ENCODE results near the gene TRAF1. TPM values are rescaled to one million over a fixed set of nuclear protein-coding genes. Genes with fewer than 3 reads are reported as not detected.
A peak's percentile ranks its signal among the peaks of the same experiment; 100 is the strongest.

The TRAF1 gene
- total RNA-seq, 4 donors from 2014 or later = 2.2 to 7.2 (median 4.3) TPM

GRCh38 chr9:120918931-120919842, 7.4 kb downstream of the TRAF1 start:
- no peak overlapping the region for H3K4me3 ChIP-seq
- H3K36me3 ChIP-seq = no peaks in the 10 kb centered on the region
- H3K27me3 ChIP-seq = no peaks in the 10 kb centered on the region
- peak overlapping the region; percentile 63 to 75 (median 69) for H3K27ac ChIP-seq
- TF ChIP-seq POLR2A (IDR thresholded peaks at IDR 0.05) (no peak), POLR2AphosphoS5 (IDR thresholded peaks at IDR 0.05) (no peak), EP300 (IDR thresholded peaks at IDR 0.05; ENCODE audit: low read depth) (no peak)
- TF ChIP-seq, protein P1, sequence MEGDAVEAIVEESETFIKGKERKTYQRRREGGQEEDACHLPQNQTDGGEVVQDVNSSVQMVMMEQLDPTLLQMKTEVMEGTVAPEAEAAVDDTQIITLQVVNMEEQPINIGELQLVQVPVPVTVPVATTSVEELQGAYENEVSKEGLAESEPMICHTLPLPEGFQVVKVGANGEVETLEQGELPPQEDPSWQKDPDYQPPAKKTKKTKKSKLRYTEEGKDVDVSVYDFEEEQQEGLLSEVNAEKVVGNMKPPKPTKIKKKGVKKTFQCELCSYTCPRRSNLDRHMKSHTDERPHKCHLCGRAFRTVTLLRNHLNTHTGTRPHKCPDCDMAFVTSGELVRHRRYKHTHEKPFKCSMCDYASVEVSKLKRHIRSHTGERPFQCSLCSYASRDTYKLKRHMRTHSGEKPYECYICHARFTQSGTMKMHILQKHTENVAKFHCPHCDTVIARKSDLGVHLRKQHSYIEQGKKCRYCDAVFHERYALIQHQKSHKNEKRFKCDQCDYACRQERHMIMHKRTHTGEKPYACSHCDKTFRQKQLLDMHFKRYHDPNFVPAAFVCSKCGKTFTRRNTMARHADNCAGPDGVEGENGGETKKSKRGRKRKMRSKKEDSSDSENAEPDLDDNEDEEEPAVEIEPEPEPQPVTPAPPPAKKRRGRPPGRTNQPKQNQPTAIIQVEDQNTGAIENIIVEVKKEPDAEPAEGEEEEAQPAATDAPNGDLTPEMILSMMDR (IDR thresholded peaks at IDR 0.05) = no peak
- DNase-seq = no peak
- in situ Hi-C loops (cut with MboI; ENCODE audit: low pct_ligation_motif_present in 1 of 4, low pct_unique_long_range_greater_than_20kb in 1 of 4, low sequenced_read_pairs in 3 of 4) (no loop called here), intact Hi-C loops (cut with DNase I; ENCODE audit: low total_unique reads) (no loop called here)
- H3K4me1 ChIP-seq = peaks cover 6 to 25% (median 10%) of the 10 kb centered on the region in 4 donors
- 50 to 80% methylated on average over 2 to 19 of the region's 20 CpGs for WGBS, 2 donors (ENCODE audit: low coverage in 1 of 2)
- no peaks in the 10 kb centered on the region for H3K9me3 ChIP-seq

GRCh38 chr9:120917929-120918762, 8.4 kb downstream of the TRAF1 start:
- peak overlapping the region; percentile 63 to 75 (median 69) for H3K27ac ChIP-seq
- WGBS, 2 donors (ENCODE audit: low coverage in 1 of 2) = 88 to 100% methylated on average over 3 to 4 of the region's 4 CpGs

DNA sequence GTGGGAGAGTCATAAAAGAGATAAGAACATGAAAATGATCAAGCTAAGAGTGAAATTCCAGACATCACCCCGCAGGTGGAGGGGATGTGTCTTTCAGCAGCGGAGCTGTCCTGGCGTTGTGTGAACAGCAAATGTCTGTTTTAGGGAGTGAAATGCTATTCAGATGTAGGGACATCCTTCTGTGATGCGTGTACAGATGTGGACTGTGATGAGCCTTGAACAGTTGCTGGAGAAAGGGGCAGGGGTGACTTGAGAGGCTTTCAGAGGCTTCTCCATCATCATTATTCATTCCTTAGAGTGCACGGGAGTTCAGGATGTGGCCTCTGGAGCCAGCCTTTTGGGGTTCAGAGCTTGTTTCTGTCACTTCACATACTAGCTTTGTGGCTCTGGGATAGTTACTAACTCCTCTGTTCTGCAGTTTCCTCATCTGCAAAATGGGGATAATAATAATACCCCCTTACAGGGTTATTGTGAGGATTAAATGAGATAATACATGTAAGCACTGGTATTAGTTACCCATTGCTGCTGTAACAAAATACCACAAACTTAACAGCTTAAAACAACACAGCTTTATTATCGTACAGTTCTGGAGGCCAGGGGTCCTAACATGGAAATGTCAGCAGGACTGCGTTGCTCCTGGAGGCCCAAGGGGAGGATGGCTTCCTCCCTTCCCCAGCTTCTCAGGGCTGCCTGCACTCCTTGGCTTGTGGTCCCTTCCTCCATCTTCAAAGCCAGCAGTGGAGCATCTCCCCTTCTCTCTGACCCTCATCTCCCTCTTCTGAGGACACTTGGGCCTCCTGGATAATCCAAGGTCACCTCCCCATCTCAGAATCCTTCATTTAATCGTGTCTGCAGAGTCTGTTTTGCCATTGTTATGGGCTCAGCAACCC, 9.4 kb downstream of the TRAF1 start:
- Histone ChIP-seq H3K27ac (peak overlapping the region in 3 of 4 donors; percentile 49 to 61 (median 51)), H3K27me3 (no peaks in the 10 kb centered on the region), H3K9me3 (no peaks in the 10 kb centered on the region), H3K36me3 (no peaks in the 10 kb centered on the region), H3K4me1 (peaks cover 6 to 25% (median 10%) of the 10 kb centered on the region in 4 donors), H3K4me3 (no peak overlapping the region)
- WGBS, 2 donors (ENCODE audit: low coverage in 1 of 2) = 87% methylated on average over 3 to 8 of the region's 8 CpGs
- TF ChIP-seq EP300 (IDR thresholded peaks at IDR 0.05; ENCODE audit: low read depth) (no peak), POLR2A (IDR thresholded peaks at IDR 0.05) (no peak), POLR2AphosphoS5 (IDR thresholded peaks at IDR 0.05) (no peak)
- TF ChIP-seq, protein P1 (IDR thresholded peaks at IDR 0.05) = no peak
- no peak for DNase-seq
- in situ Hi-C loops (cut with MboI; ENCODE audit: low pct_ligation_motif_present in 1 of 4, low pct_unique_long_range_greater_than_20kb in 1 of 4, low sequenced_read_pairs in 3 of 4) (no loop called here), intact Hi-C loops (cut with DNase I; ENCODE audit: low total_unique reads) (no loop called here)

More at GRCh38 chr9:120917929-120918762, 8.4 kb downstream of the TRAF1 start:
- H3K27me3 ChIP-seq = no peaks in the 10 kb centered on the region
- no peaks in the 10 kb centered on the region for H3K36me3 ChIP-seq
- peaks cover 6 to 25% (median 10%) of the 10 kb centered on the region in 4 donors for H3K4me1 ChIP-seq
- in situ Hi-C loops (cut with MboI; ENCODE audit: low pct_ligation_motif_present in 1 of 4, low pct_unique_long_range_greater_than_20kb in 1 of 4, low sequenced_read_pairs in 3 of 4) = no loop called here
- H3K9me3 ChIP-seq = no peaks in the 10 kb centered on the region
- intact Hi-C loops (cut with DNase I; ENCODE audit: low total_unique reads) = no loop called here
- TF ChIP-seq POLR2A (IDR thresholded peaks at IDR 0.05) (no peak), POLR2AphosphoS5 (IDR thresholded peaks at IDR 0.05) (no peak), EP300 (IDR thresholded peaks at IDR 0.05; ENCODE audit: low read depth) (no peak)
- TF ChIP-seq, protein P1 (IDR thresholded peaks at IDR 0.05) = no peak
- no peak for DNase-seq
- no peak overlapping the region for H3K4me3 ChIP-seq
